ENCODE results near the gene FLYWCH1. TPM values are rescaled to one million over a fixed set of nuclear protein-coding genes. Genes with fewer than 3 reads are reported as not detected.

The FLYWCH1 gene
- polyA plus RNA-seq, 1 experiment, result 25.4 TPM

DNA sequence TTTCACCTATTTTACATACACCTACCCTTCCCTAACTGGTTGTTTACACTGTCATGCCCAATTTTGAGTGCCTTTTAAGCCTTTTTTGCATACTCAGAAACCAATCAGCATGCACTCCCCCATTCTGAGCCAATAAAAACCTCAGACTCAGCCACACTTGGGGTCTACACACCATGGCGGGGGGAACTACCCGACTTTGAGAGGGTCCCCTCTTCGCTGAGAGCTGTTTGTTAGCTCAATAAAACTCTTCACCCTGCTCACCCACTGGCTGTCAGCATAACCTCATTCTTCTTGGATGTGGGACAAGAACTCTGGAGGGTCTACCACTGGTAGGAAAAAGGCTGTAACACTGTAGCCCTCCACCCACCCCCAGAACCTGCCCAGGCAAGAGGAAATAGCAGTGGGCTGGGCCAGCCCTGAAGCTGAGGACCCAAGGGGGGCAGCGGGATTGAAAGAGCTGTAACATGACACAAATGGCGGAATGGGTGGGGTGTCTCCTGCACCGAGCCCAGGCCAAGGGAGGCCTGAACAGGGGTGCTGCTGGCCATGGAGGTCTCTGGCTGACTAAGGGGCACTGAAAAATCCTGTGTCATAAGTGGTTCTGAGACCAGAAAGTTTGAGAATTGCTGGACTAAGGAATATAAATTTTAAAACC lies 31.8 kb upstream of the FLYWCH1 start:
- no peak for DNase-seq (ENCODE audit: low read depth)
- POLR2A ChIA-PET, result no interaction called here
- CTCF ChIA-PET, result interaction anchor here (0.7 to 2.8 kb wide), 5 partner anchors 12 to 41 kb away, joined by 3 to 10 read pairs (median 5); no protein-coding TSS in a partner anchor

DNA sequence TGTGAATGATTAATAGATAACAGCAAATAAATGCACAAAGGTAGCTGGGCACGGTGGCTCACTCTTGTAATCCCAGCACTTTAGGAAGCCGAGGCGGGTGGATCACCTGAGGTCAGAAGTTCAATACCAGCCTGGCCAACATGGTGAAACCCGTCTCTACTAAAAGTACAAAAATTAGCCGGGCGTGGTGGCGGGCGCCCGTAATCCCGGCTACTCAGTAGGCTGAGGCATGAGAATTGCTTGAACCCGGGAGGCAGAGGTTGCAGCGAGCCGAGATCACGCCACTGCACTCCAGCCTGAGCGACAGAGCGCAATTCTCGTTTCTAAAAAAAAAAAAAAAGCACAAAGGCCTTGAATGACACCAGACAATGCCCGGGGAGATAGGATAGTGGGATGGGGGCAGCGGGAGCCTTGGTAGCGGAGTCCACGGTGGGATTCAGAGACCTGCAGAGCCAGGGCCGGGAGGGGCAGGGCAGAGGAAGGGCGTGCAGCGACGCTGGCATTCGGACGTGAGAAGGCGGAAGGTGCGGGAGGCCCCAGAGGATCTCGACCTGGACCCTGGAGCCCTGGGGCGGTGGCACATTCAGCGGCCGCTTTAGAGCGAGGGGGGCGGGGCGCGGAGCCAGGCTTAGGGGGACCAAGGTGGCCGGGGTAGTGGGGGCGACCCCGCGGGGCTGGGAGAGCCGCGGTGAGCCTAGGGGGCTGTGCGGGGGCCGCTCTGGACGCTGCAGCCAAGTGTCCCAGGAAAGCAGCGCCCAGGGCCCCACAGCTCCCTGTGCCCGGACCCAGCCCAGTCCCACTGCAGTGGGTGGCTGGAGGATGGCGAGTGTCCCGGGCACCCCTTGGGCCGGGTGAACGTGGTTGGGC lies 29.7 kb upstream of the FLYWCH1 start:
- ChIA-PET POLR2A (interaction anchor here (0.7 to 1.0 kb wide), 2 partner anchors 30 to 1197 kb away, joined by 3 to 4 read pairs; no protein-coding TSS in a partner anchor), CTCF (interaction anchor here (0.6 to 2.8 kb wide), 9 partner anchors 9 to 190 kb away, joined by 3 to 11 read pairs (median 6); no protein-coding TSS in a partner anchor)
- H3K27me3 ChIP-seq (ENCODE audit: control insufficient read depth, insufficient read depth, low read length), result no peaks in the 10 kb centered on the region; the same call in 1 of the 2 replicates
- TF ChIP-seq, protein P1, sequence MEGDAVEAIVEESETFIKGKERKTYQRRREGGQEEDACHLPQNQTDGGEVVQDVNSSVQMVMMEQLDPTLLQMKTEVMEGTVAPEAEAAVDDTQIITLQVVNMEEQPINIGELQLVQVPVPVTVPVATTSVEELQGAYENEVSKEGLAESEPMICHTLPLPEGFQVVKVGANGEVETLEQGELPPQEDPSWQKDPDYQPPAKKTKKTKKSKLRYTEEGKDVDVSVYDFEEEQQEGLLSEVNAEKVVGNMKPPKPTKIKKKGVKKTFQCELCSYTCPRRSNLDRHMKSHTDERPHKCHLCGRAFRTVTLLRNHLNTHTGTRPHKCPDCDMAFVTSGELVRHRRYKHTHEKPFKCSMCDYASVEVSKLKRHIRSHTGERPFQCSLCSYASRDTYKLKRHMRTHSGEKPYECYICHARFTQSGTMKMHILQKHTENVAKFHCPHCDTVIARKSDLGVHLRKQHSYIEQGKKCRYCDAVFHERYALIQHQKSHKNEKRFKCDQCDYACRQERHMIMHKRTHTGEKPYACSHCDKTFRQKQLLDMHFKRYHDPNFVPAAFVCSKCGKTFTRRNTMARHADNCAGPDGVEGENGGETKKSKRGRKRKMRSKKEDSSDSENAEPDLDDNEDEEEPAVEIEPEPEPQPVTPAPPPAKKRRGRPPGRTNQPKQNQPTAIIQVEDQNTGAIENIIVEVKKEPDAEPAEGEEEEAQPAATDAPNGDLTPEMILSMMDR (IDR thresholded peaks at IDR 0.05; ENCODE audit: insufficient read depth, low read depth, low read length), result no peak
- peak overlapping the region; percentile 99 for H3K4me3 ChIP-seq (ENCODE audit: low read depth, low read length)
- no peak for DNase-seq (ENCODE audit: low read depth)
- no peaks in the 10 kb centered on the region for H3K36me3 ChIP-seq (ENCODE audit: control insufficient read depth, insufficient read depth, low read length)

More for the DNA sequence above, 31.8 kb upstream of the FLYWCH1 start:
- TF ChIP-seq, protein P1 (IDR thresholded peaks at IDR 0.05; ENCODE audit: insufficient read depth, low read depth, low read length), result no peak
- Histone ChIP-seq H3K36me3 (ENCODE audit: control insufficient read depth, insufficient read depth, low read length) (no peaks in the 10 kb centered on the region), H3K27me3 (ENCODE audit: control insufficient read depth, insufficient read depth, low read length) (no peaks in the 10 kb centered on the region; the same call in 1 of the 2 replicates), H3K4me3 (ENCODE audit: low read depth, low read length) (no peak overlapping the region)

- Histone ChIP-seq H3K4me3 (ENCODE audit: low read depth, low read length) (peak within 1 kb of the TSS; percentile 99), H3K36me3 (ENCODE audit: control insufficient read depth, insufficient read depth, low read length) (no peaks in the 10 kb centered on the region), H3K27me3 (ENCODE audit: control insufficient read depth, insufficient read depth, low read length) (no peaks in the 10 kb centered on the region; the same call in 1 of the 2 replicates)
- ChIA-PET CTCF (interaction anchor here (0.9 to 2.0 kb wide), 10 partner anchors 8 to 44 kb away, joined by 3 to 11 read pairs (median 6); no protein-coding TSS in a partner anchor), POLR2A (interaction anchor here (0.7 to 1.0 kb wide), 2 partner anchors 30 to 1198 kb away, joined by 3 to 4 read pairs; no protein-coding TSS in a partner anchor)
- peak; percentile 94 for DNase-seq (ENCODE audit: low read depth)
- TF ChIP-seq, protein P1 (IDR thresholded peaks at IDR 0.05; ENCODE audit: insufficient read depth, low read depth, low read length), result no peak
Measured at GRCh38 chr16:2882650-2883457, 28.9 kb upstream of the FLYWCH1 start, which contains the start of gene FLYWCH2. FLYWCH2 (plus strand) TSS chr16:2883215; CDS start chr16:2896450, 13,235 bp downstream.

DNA sequence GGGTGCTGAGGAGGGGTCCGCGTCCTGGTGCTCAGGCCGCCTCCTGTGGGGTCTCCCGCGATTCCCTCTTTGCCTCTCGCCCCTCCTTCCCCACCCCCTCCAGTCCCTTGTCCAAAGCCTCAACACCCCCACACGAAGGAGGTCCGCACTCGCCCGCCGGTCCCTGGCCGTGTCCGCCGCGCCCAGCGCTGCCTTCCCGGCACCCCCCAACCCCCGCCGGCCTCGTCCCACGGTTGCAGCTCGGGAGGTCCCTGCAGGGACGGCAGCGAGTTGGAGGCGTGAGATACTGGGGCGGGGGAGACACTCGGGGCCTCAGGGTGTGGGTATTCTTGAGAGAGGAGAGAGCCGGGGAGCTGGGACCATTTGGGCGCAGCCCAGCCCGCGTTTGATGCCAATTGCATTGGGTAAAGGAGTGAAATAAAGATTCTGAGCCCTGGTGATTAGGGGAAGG lies 28.2 kb upstream of the FLYWCH1 start:
- ChIA-PET CTCF (interaction anchor here (0.9 to 2.0 kb wide), 10 partner anchors 8 to 44 kb away, joined by 3 to 11 read pairs (median 6); no protein-coding TSS in a partner anchor), POLR2A (no interaction called here)
- no peaks in the 10 kb centered on the region for H3K36me3 ChIP-seq (ENCODE audit: control insufficient read depth, insufficient read depth, low read length)
- no peak for DNase-seq (ENCODE audit: low read depth)
- TF ChIP-seq, protein P1 (IDR thresholded peaks at IDR 0.05; ENCODE audit: insufficient read depth, low read depth, low read length), result no peak
- H3K27me3 ChIP-seq (ENCODE audit: control insufficient read depth, insufficient read depth, low read length), result no peaks in the 10 kb centered on the region; the same call in 1 of the 2 replicates
- H3K4me3 ChIP-seq (ENCODE audit: low read depth, low read length), result peak overlapping the region; percentile 99

All from BJ (cell line).